ENCODE measurements around the gene PRKD1. TPM values are rescaled to one million over a fixed set of nuclear protein-coding genes. Genes with fewer than 3 reads are reported as not detected.
"Not testable (repeated sequence)": the region's sequence is repeated elsewhere in the genome, so short reads cannot be mapped to it uniquely, and the experiment has no call there.

PRKD1 gene
- total RNA-seq, 1 donor from 2014 or later: 0.53 TPM

- FAIRE-seq: no peak
- no peak overlapping the region for H3K4me3 ChIP-seq (ENCODE audit: low read depth, low read length)
- TF ChIP-seq CTCF (IDR thresholded peaks at IDR 0.05; ENCODE audit: insufficient read depth, low read length, severe bottlenecking): no peak
- no peaks in the 10 kb centered on the region for H3K27me3 ChIP-seq (ENCODE audit: control insufficient read depth, insufficient read depth, low read length)
- no peak for DNase-seq (ENCODE audit: low read depth)
- H3K36me3 ChIP-seq (ENCODE audit: control insufficient read depth, insufficient read depth, low read length): no peaks in the 10 kb centered on the region
Observed at GRCh38 chr14:29782041-29782440, 145.6 kb downstream of the PRKD1 start.

- H3K36me3 ChIP-seq (ENCODE audit: control insufficient read depth, insufficient read depth, low read length); DNase-seq (ENCODE audit: low read depth); H3K4me3 ChIP-seq (ENCODE audit: low read depth, low read length); H3K27me3 ChIP-seq (ENCODE audit: control insufficient read depth, insufficient read depth, low read length); FAIRE-seq: not testable (repeated sequence)
Observed at GRCh38 chr14:29777142-29777541, 150.5 kb downstream of the PRKD1 start.

GRCh38 chr14:29773990-29774389, 153.7 kb downstream of the PRKD1 start:
- H3K27me3 ChIP-seq (ENCODE audit: control insufficient read depth, insufficient read depth, low read length): no peaks in the 10 kb centered on the region
- TF ChIP-seq CTCF (IDR thresholded peaks at IDR 0.05; ENCODE audit: insufficient read depth, low read length, severe bottlenecking): no peak
- no peaks in the 10 kb centered on the region for H3K36me3 ChIP-seq (ENCODE audit: control insufficient read depth, insufficient read depth, low read length)
- FAIRE-seq: no peak
- H3K4me3 ChIP-seq (ENCODE audit: low read depth, low read length): no peak overlapping the region
- DNase-seq (ENCODE audit: low read depth): no peak

- FAIRE-seq (no peak), DNase-seq (ENCODE audit: low read depth) (no peak)
- no peak for TF ChIP-seq CTCF (IDR thresholded peaks at IDR 0.05; ENCODE audit: insufficient read depth, low read length, severe bottlenecking)
- no peaks in the 10 kb centered on the region for H3K36me3 ChIP-seq (ENCODE audit: control insufficient read depth, insufficient read depth, low read length)
- H3K4me3 ChIP-seq (ENCODE audit: low read depth, low read length): no peak overlapping the region
- H3K27me3 ChIP-seq (ENCODE audit: control insufficient read depth, insufficient read depth, low read length): no peaks in the 10 kb centered on the region
Observed at GRCh38 chr14:29763342-29763858, 164.2 kb downstream of the PRKD1 start.

- no peak for TF ChIP-seq CTCF (IDR thresholded peaks at IDR 0.05; ENCODE audit: insufficient read depth, low read length, severe bottlenecking)
- DNase-seq (ENCODE audit: low read depth): no peak
- Histone ChIP-seq H3K36me3 (ENCODE audit: control insufficient read depth, insufficient read depth, low read length) (no peaks in the 10 kb centered on the region), H3K27me3 (ENCODE audit: control insufficient read depth, insufficient read depth, low read length) (no peaks in the 10 kb centered on the region), H3K4me3 (ENCODE audit: low read depth, low read length) (no peak overlapping the region)
- FAIRE-seq: no peak
Observed at GRCh38 chr14:29759521-29760340, 167.9 kb downstream of the PRKD1 start.

GRCh38 chr14:29757711-29758233, 169.9 kb downstream of the PRKD1 start:
- no peak for FAIRE-seq
- TF ChIP-seq CTCF (IDR thresholded peaks at IDR 0.05; ENCODE audit: insufficient read depth, low read length, severe bottlenecking): no peak

More at GRCh38 chr14:29757711-29758233, 169.9 kb downstream of the PRKD1 start:
- no peak overlapping the region for H3K4me3 ChIP-seq (ENCODE audit: low read depth, low read length)
- H3K36me3 ChIP-seq (ENCODE audit: control insufficient read depth, insufficient read depth, low read length): no peaks in the 10 kb centered on the region
- H3K27me3 ChIP-seq (ENCODE audit: control insufficient read depth, insufficient read depth, low read length): no peaks in the 10 kb centered on the region
- DNase-seq (ENCODE audit: low read depth): no peak
